ENCODE measurements around the gene EXOC7. TPM values are rescaled to one million over a fixed set of nuclear protein-coding genes. Genes with fewer than 3 reads are reported as not detected.

The EXOC7 gene
- total and polyA plus RNA-seq, 2 of the 8 experiments (the other 6 are each of a cell fraction or from before 2014, with no cell fraction given): 77.1 to 92.6 TPM

- no peaks in the 10 kb centered on the region for H4K20me1 ChIP-seq (replicated peaks in 1 of 2; ENCODE audit: control insufficient read depth in 1 of 2, insufficient read depth in 2 of 2, low read length in 2 of 2)
- no peak overlapping the region for H3K56ac ChIP-seq (replicated peaks; ENCODE audit: insufficient read length, low read depth, low read length)
- DNase-seq (ENCODE audit: low read depth in 1 of 2, low spot score in 2 of 2) (no peak), FAIRE-seq (no peak)
- H2AFZ ChIP-seq (ENCODE audit: low read length): no peak overlapping the region
- no peak overlapping the region for H3K23ac ChIP-seq (ENCODE audit: insufficient read length)
- ChIA-PET POLR2A (ENCODE audit: partially characterized antibody) (interaction anchor here (1.0 to 9.3 kb wide), 7 partner anchors 10 to 122 kb away, joined by 3 to 70 read pairs (median 3); partner anchors contain the start of gene FOXJ1), CTCF (ENCODE audit: partially characterized antibody) (interaction anchor here (1.0 to 41.5 kb wide), 6 partner anchors 11 to 148 kb away, joined by 3 to 778 read pairs (median 15); partner anchors contain the start of genes EXOC7 and FOXJ1)
- peaks cover 0 to 23% (median 10%) of the 10 kb centered on the region in 4 experiments; a peak in 6 of 7 replicates for H3K27me3 ChIP-seq (replicated peaks in 1 of 4; ENCODE audit: control insufficient read depth in 3 of 4, extremely low read depth in 1 of 4, insufficient read depth in 3 of 4, low read length in 3 of 4)
- H3K4ac ChIP-seq (replicated peaks; ENCODE audit: insufficient read length, low read depth, low read length): peak overlapping the region; percentile 47
- no peaks in the 10 kb centered on the region for H3K79me2 ChIP-seq (ENCODE audit: control insufficient read depth in 1 of 2, insufficient read depth in 2 of 2, low read length in 2 of 2)
- 0 out of 2 replicates have a peak overlapping the region, but pooled peaks have one; percentile 52 for H3K27ac ChIP-seq (ENCODE audit: low read depth, low read length)
- H3K4me3 ChIP-seq (ENCODE audit: extremely low read depth in 1 of 4, insufficient read depth in 2 of 4, low read depth in 3 of 4, low read length in 4 of 4): peak overlapping the region in 1 of 4 experiments; percentile 47; a peak in 2 of 8 replicates
- H2AK5ac ChIP-seq (ENCODE audit: low read depth, low read length): peak overlapping the region; percentile 79; the same call in 1 of the 2 replicates
- no peak overlapping the region for H4K8ac ChIP-seq (ENCODE audit: extremely low read depth, insufficient read depth, low read length)
- peak overlapping the region; percentile 11 for H3K14ac ChIP-seq (ENCODE audit: insufficient read length)
- H3K79me1 ChIP-seq (ENCODE audit: low read depth, low read length): no peaks in the 10 kb centered on the region
- H2BK5ac ChIP-seq (ENCODE audit: low read depth, low read length): peak overlapping the region; percentile 96; the same call in 1 of the 2 replicates
- H3K36me3 ChIP-seq (ENCODE audit: control insufficient read depth in 2 of 4, insufficient read depth in 4 of 4, low read length in 3 of 4): no peaks in the 10 kb centered on the region
- TF ChIP-seq TCF12 (IDR thresholded peaks at IDR 0.05; ENCODE audit: low read depth, low read length) (0 out of 2 replicates have a peak, but pooled peaks have one; percentile 24), RFX5 (IDR thresholded peaks at IDR 0.05; ENCODE audit: borderline replicate concordance, low read depth, low read length) (0 out of 2 replicates have a peak, but pooled peaks have one; percentile 36), TEAD4 (IDR thresholded peaks at IDR 0.05; ENCODE audit: low read depth, low read length) (0 out of 2 replicates have a peak, but pooled peaks have one; percentile 6), SAP30 (IDR thresholded peaks at IDR 0.05; ENCODE audit: insufficient read depth, insufficient replicate concordance, low read length) (no peak), CTBP2 (IDR thresholded peaks at IDR 0.05; ENCODE audit: borderline replicate concordance, insufficient read depth, insufficient read length, low read length) (peak; percentile 61)
- H2BK120ac ChIP-seq (replicated peaks; ENCODE audit: low read depth, low read length): peak overlapping the region; percentile 98
- H4K5ac ChIP-seq (ENCODE audit: insufficient read length, low read depth, low read length): peak overlapping the region; percentile 51
- H3K18ac ChIP-seq (ENCODE audit: extremely low read depth, low read length): peak overlapping the region; percentile 79
- peaks cover 11% of the 10 kb centered on the region; the same call in 1 of the 2 replicates for H3K23me2 ChIP-seq (ENCODE audit: low read depth, low read length)
- no peaks in the 10 kb centered on the region for H3K9me3 ChIP-seq (ENCODE audit: insufficient read depth in 2 of 2, low read depth in 1 of 2, low read length in 1 of 2)
- H4K91ac ChIP-seq (replicated peaks; ENCODE audit: insufficient read length, low read length): peak overlapping the region; percentile 95
- H2BK15ac ChIP-seq (ENCODE audit: low read length): peak overlapping the region; percentile 88; the same call in 1 of the 2 replicates
- H2BK12ac ChIP-seq (ENCODE audit: low read depth, low read length): peak overlapping the region; percentile 95; the same call in 1 of the 2 replicates
- H3K4me1 ChIP-seq (replicated peaks in 1 of 4; ENCODE audit: control insufficient read depth in 3 of 4, insufficient read depth in 4 of 4, low read length in 3 of 4): peaks cover 18 to 55% (median 45%) of the 10 kb centered on the region in 4 experiments
- peak overlapping the region; percentile 90; the same call in 1 of the 2 replicates for H2BK20ac ChIP-seq (ENCODE audit: low read length)
- peak overlapping the region in 2 of 4 experiments; percentile 13 to 14; a peak in 1 of 7 replicates for H3K9ac ChIP-seq (replicated peaks in 1 of 4; ENCODE audit: extremely low read depth in 1 of 4, low read depth in 3 of 4, low read length in 3 of 4)
- H3K4me2 ChIP-seq (ENCODE audit: insufficient read depth in 1 of 2, low read depth in 2 of 2, low read length in 2 of 2): peak overlapping the region; percentile 68 to 69
- WGBS, 2 experiments (ENCODE audit: extremely low coverage in 1 of 2, insufficient coverage in 1 of 2, insufficient read length in 1 of 2, insufficient replicate concordance in 2 of 2, low coverage in 1 of 2, low lambda C conversion rate in 2 of 2, missing lambda C conversion rate in 1 of 2): 29% methylated on average over 19 of the region's 21 CpGs; no CpG with 5 or more reads in 1 of the 2 experiments
Measured at GRCh38 chr17:76131692-76132573, 28.3 kb upstream of the EXOC7 start.

Data from H1 (cell line).